GM23338 (cell line): ENCODE data around the gene ADAMTSL2.

Experiments used
- CREB1 ChIP-seq: fragments of 250-450 bp; sonication (Bioruptor Pico); IDR thresholded peaks from 2 replicates; pipeline ENCODE4 v1.5.0; 2020; ENCODE audit warnings: low read depth, mild to moderate bottlenecking, moderate library complexity
- CTCF ChIP-seq, 2 experiments: fragments of 200-600 bp in 1 of 2; sonication (generic) in 1 of 2; conservative IDR thresholded peaks; 2 replicates each; pipeline versions ENCODE4 v1.5.1 to v1.6.1; 2016 to 2017; ENCODE audit warnings: antibody characterized with exemption in 2 of 2, low read depth in 2 of 2, mild to moderate bottlenecking in 2 of 2, moderate library complexity in 1 of 2
- ETS1 ChIP-seq: IDR thresholded peaks from 2 replicates; pipeline ENCODE4 v1.6.1; 2016; ENCODE audit warnings: antibody characterized with exemption
- EZH2 ChIP-seq: fragments of 200-600 bp; sonication (generic); IDR thresholded peaks from one replicate; pipeline ENCODE4 v1.8.0; 2017; ENCODE audit warnings: antibody characterized with exemption, mild to moderate bottlenecking, low read depth; ENCODE audit not compliant: unreplicated experiment
- EZH2phosphoT487 ChIP-seq: fragments of 200-600 bp; sonication (generic); IDR thresholded peaks from one replicate; pipeline ENCODE4 v1.8.1; 2018; ENCODE audit warnings: antibody characterized with exemption; ENCODE audit not compliant: unreplicated experiment
- JUNB ChIP-seq: IDR thresholded peaks from one replicate; pipeline ENCODE4 v1.6.1; 2016; ENCODE audit warnings: antibody characterized with exemption; ENCODE audit not compliant: unreplicated experiment
- POLR2AphosphoS5 ChIP-seq: IDR thresholded peaks from 2 replicates; pipeline ENCODE4 v1.6.1; 2016; ENCODE audit warnings: antibody characterized with exemption, low read depth
- REST ChIP-seq: IDR thresholded peaks from one replicate; pipeline ENCODE4 v1.6.1; 2018; ENCODE audit warnings: antibody characterized with exemption; ENCODE audit not compliant: unreplicated experiment
- ZNF331 ChIP-seq: fragments of 250-450 bp; sonication (Bioruptor Pico); IDR thresholded peaks from 2 replicates; pipeline ENCODE4 v1.5.0; 2020; ENCODE audit warnings: low read depth, mild to moderate bottlenecking, moderate library complexity
- ZNF462 ChIP-seq: fragments of 250-450 bp; sonication (Bioruptor Pico); IDR thresholded peaks from 2 replicates; pipeline ENCODE4 v1.5.0; 2020; ENCODE audit warnings: mild to moderate bottlenecking, moderate library complexity

- TF ChIP-seq CTCF (conservative IDR thresholded peaks at IDR 0.05; ENCODE audit: low read depth in 2 of 2) = no peak
- TF ChIP-seq EZH2 = no peak
- no peak for TF ChIP-seq ETS1
- no peak for TF ChIP-seq EZH2phosphoT487
- no peak for TF ChIP-seq REST
- no peak for TF ChIP-seq CREB1 (CRISPR knock-in tag)
- no peak for TF ChIP-seq JUNB
- TF ChIP-seq ZNF462 (CRISPR knock-in tag) = no peak
- TF ChIP-seq POLR2AphosphoS5 = no peak
- TF ChIP-seq ZNF331 (CRISPR knock-in tag) = no peak
Observed at GRCh38 chr9:133490865-133491655, 43.4 kb upstream of the ADAMTSL2 start.
